Measurements from ENCODE around the gene GEMIN5. TPM values are rescaled to one million over a fixed set of nuclear protein-coding genes. Genes with fewer than 3 reads are reported as not detected.

GEMIN5 gene
- total and polyA plus RNA-seq, 10 donors, result 3.2 to 16.1 (median 13.8) TPM

GRCh38 chr5:154895606-154896561 is 42.1 kb downstream of the GEMIN5 start:
- WGBS, 5 donors, result 64 to 84% (median 81%) methylated on average over 14 of the region's 14 CpGs

GRCh38 chr5:154893381-154893780 is 44.6 kb downstream of the GEMIN5 start:
- Histone ChIP-seq H3K36me3 (peaks cover 4 to 100% (median 88%) of the 10 kb centered on the region in 6 donors), H3K27ac (no peak overlapping the region), H3K27me3 (replicated peaks in 1 of 7) (no peaks in the 10 kb centered on the region), H3K4me3 (no peak overlapping the region), H3K4me1 (no peaks in the 10 kb centered on the region), H3K9me3 (peaks cover 0 to 6% (median under 1%) of the 10 kb centered on the region in 8 donors)
- intact Hi-C loops (cut with DNase I; ENCODE audit: low total_unique reads), result no loop called here
- DNase-seq, result no peak
- WGBS, 5 donors, result 76 to 91% (median 88%) methylated on average over 5 of the region's 5 CpGs
- TF ChIP-seq POLR2AphosphoS5 (IDR thresholded peaks at IDR 0.05) (no peak), POLR2A (IDR thresholded peaks at IDR 0.05) (no peak), CTCF (IDR thresholded peaks at IDR 0.05 in 8 of 11, conservative IDR thresholded peaks at IDR 0.05 in 3 of 11) (no peak)

More at GRCh38 chr5:154895606-154896561, 42.1 kb downstream of the GEMIN5 start:
- Histone ChIP-seq H3K4me1 (no peaks in the 10 kb centered on the region), H3K27me3 (replicated peaks in 1 of 7) (no peaks in the 10 kb centered on the region), H3K9me3 (no peaks in the 10 kb centered on the region), H3K36me3 (peaks cover 6 to 100% (median 88%) of the 10 kb centered on the region in 6 donors), H3K4me3 (peak overlapping the region in 2 of 8 donors; percentile 8 to 19), H3K27ac (peak overlapping the region in 5 of 8 donors; percentile 10 to 61 (median 31))
- intact Hi-C loops (cut with DNase I; ENCODE audit: low total_unique reads), result no loop called here
- no peak for TF ChIP-seq CTCF (IDR thresholded peaks at IDR 0.05 in 8 of 11, conservative IDR thresholded peaks at IDR 0.05 in 3 of 11)
- TF ChIP-seq POLR2AphosphoS5 (IDR thresholded peaks at IDR 0.05), result no peak
- no peak for TF ChIP-seq POLR2A (IDR thresholded peaks at IDR 0.05)
- no peak for DNase-seq

- intact Hi-C loops (cut with DNase I; ENCODE audit: low total_unique reads), result no loop called here
- Histone ChIP-seq H3K36me3 (peaks cover 14 to 100% (median 88%) of the 10 kb centered on the region in 6 donors), H3K9me3 (peaks cover 0 to 16% (median 11%) of the 10 kb centered on the region in 8 donors), H3K27ac (no peak overlapping the region), H3K27me3 (replicated peaks in 1 of 7) (no peaks in the 10 kb centered on the region), H3K4me3 (no peak overlapping the region), H3K4me1 (no peaks in the 10 kb centered on the region)
- 74 to 86% (median 84%) methylated on average over 13 of the region's 13 CpGs for WGBS, 5 donors
- TF ChIP-seq POLR2A (IDR thresholded peaks at IDR 0.05), result no peak
- no peak for TF ChIP-seq CTCF (IDR thresholded peaks at IDR 0.05 in 8 of 11, conservative IDR thresholded peaks at IDR 0.05 in 3 of 11)
- peak in 1 of 3 donors; percentile 9 for TF ChIP-seq POLR2AphosphoS5 (IDR thresholded peaks at IDR 0.05)
- no peak for DNase-seq
These were observed 45.6 kb downstream of the GEMIN5 start for GRCh38 chr5:154892369-154892771.

GRCh38 chr5:154885439-154885838 is 52.6 kb downstream of the GEMIN5 start:
- no peak for TF ChIP-seq POLR2A (IDR thresholded peaks at IDR 0.05)
- no peak for TF ChIP-seq POLR2AphosphoS5 (IDR thresholded peaks at IDR 0.05)
- no peak for TF ChIP-seq CTCF (IDR thresholded peaks at IDR 0.05 in 8 of 11, conservative IDR thresholded peaks at IDR 0.05 in 3 of 11)
- 63 to 84% (median 83%) methylated on average over 2 of the region's 2 CpGs for WGBS, 5 donors
- H3K9me3 ChIP-seq, result peaks cover 19 to 52% (median 48%) of the 10 kb centered on the region in 8 donors
- DNase-seq, result no peak
- H3K27ac ChIP-seq, result peak overlapping the region in 1 of 8 donors; percentile 6
- peaks cover 17 to 78% (median 55%) of the 10 kb centered on the region in 6 donors for H3K36me3 ChIP-seq
- no peak overlapping the region for H3K4me3 ChIP-seq
- no peaks in the 10 kb centered on the region for H3K27me3 ChIP-seq (replicated peaks in 1 of 7)
- peaks cover 0 to 11% (median 0%) of the 10 kb centered on the region in 6 donors for H3K4me1 ChIP-seq
- intact Hi-C loops (cut with DNase I; ENCODE audit: low total_unique reads), result no loop called here
